HCT116 (cell line): Measurements from ENCODE around the gene C18orf54.
"Not testable (repeated sequence)": the region's sequence is repeated elsewhere in the genome, so short reads cannot be mapped to it uniquely, and the experiment has no call there.

Experiments used
- CTCF ChIP-seq, 3 experiments: fragments of 200-600 bp in 1 of 3; sonication (generic) in 1 of 3; IDR thresholded peaks in 2 of 3; conservative IDR thresholded peaks in 1 of 3; 2 replicates each; pipeline ENCODE4 v1.5.1; 2012 to 2017; ENCODE audit warnings: low read depth in 2 of 3, low read length in 2 of 3, antibody characterized with exemption in 1 of 3, borderline replicate concordance in 1 of 3, control low read depth in 1 of 3, mild to moderate bottlenecking in 1 of 3, mixed read lengths in 1 of 3, mixed run types in 1 of 3, moderate library complexity in 1 of 3; ENCODE audit not compliant: insufficient read depth in 1 of 3
- EZH2 ChIP-seq: fragments of 200-600 bp; sonication (generic); IDR thresholded peaks from 2 replicates; pipeline ENCODE4 v1.6.1; 2017; ENCODE audit warnings: antibody characterized with exemption, mixed run types
- EZH2phosphoT487 ChIP-seq: fragments of 200-600 bp; IDR thresholded peaks from 2 replicates; pipeline ENCODE4 v1.6.1; 2018; ENCODE audit warnings: antibody characterized with exemption, borderline replicate concordance
- FOSL1 ChIP-seq: IDR thresholded peaks from 2 replicates; pipeline ENCODE4 v1.6.1; 2012; ENCODE audit warnings: low read depth
- POLR2A ChIP-seq: IDR thresholded peaks from 2 replicates; pipeline ENCODE4 v1.7.0; 2011; ENCODE audit warnings: borderline replicate concordance; ENCODE audit not compliant: insufficient read depth, insufficient read length; ENCODE audit errors: extremely low read depth
- POLR2AphosphoS5 ChIP-seq: IDR thresholded peaks from 2 replicates; pipeline ENCODE4 v1.6.1; 2011; ENCODE audit warnings: mild to moderate bottlenecking, low read depth, low read length, moderate library complexity
- RAD21 ChIP-seq: IDR thresholded peaks from 2 replicates; pipeline ENCODE4 v1.6.1; 2012; ENCODE audit warnings: low read depth, mild to moderate bottlenecking
- REST ChIP-seq: IDR thresholded peaks from 2 replicates; pipeline ENCODE4 v1.6.1; 2012; ENCODE audit warnings: low read depth
- TF ChIP-seq, protein P1 (sequence below): IDR thresholded peaks from 2 replicates; pipeline ENCODE4 v1.6.1; 2012

- TF ChIP-seq CTCF (IDR thresholded peaks at IDR 0.05 in 2 of 3, conservative IDR thresholded peaks at IDR 0.05 in 1 of 3; ENCODE audit: borderline replicate concordance in 1 of 3, insufficient read depth in 1 of 3, low read depth in 2 of 3, low read length in 2 of 3); POLR2A; REST; RAD21; EZH2; POLR2AphosphoS5; FOSL1; EZH2phosphoT487: not testable (repeated sequence)
- TF ChIP-seq, protein P1, sequence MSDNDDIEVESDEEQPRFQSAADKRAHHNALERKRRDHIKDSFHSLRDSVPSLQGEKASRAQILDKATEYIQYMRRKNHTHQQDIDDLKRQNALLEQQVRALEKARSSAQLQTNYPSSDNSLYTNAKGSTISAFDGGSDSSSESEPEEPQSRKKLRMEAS, result not testable (repeated sequence)
Measured at GRCh38 chr18:54309564-54309963, 48.1 kb upstream of the C18orf54 start.
